ENCODE results near the gene MTREX.

Gene MTREX

GRCh38 chr5:55383254-55383653 lies 75.5 kb downstream of the MTREX start:
- DNase-seq (ENCODE audit: low spot score), result no peak

GRCh38 chr5:55384072-55384471 lies 76.3 kb downstream of the MTREX start:
- no peak for DNase-seq (ENCODE audit: low spot score)

- no peak for DNase-seq (ENCODE audit: low spot score)
Measured at GRCh38 chr5:55385227-55385626, 77.4 kb downstream of the MTREX start.

- DNase-seq (ENCODE audit: low spot score), result no peak
Measured at GRCh38 chr5:55385846-55386245, 78.1 kb downstream of the MTREX start.

GRCh38 chr5:55386356-55386755 lies 78.6 kb downstream of the MTREX start:
- no peak for DNase-seq (ENCODE audit: low spot score)

GRCh38 chr5:55387865-55388264 lies 80.1 kb downstream of the MTREX start:
- DNase-seq (ENCODE audit: low spot score), result no peak

GRCh38 chr5:55391707-55392106 lies 83.9 kb downstream of the MTREX start:
- DNase-seq (ENCODE audit: low spot score), result no peak

GRCh38 chr5:55392669-55393068 lies 84.9 kb downstream of the MTREX start:
- DNase-seq (ENCODE audit: low spot score), result no peak

- no peak for DNase-seq (ENCODE audit: low spot score)
Measured at GRCh38 chr5:55393501-55394175, 85.8 kb downstream of the MTREX start.

- no peak for DNase-seq (ENCODE audit: low spot score)
Measured at GRCh38 chr5:55402199-55402598, 94.4 kb downstream of the MTREX start.

- DNase-seq (ENCODE audit: low spot score), result no peak
Measured at GRCh38 chr5:55406292-55406691, 98.5 kb downstream of the MTREX start.

- no peak for DNase-seq (ENCODE audit: low spot score)
Measured at GRCh38 chr5:55407059-55407684, 99.4 kb downstream of the MTREX start.

GRCh38 chr5:55407984-55408383 lies 100.2 kb downstream of the MTREX start:
- no peak for DNase-seq (ENCODE audit: low spot score)

GRCh38 chr5:55409775-55410174 lies 102.0 kb downstream of the MTREX start:
- no peak for DNase-seq (ENCODE audit: low spot score)

GRCh38 chr5:55410845-55411244 lies 103.1 kb downstream of the MTREX start:
- DNase-seq (ENCODE audit: low spot score), result no peak

GRCh38 chr5:55411876-55412275 lies 104.1 kb downstream of the MTREX start:
- DNase-seq (ENCODE audit: low spot score), result no peak

- no peak for DNase-seq (ENCODE audit: low spot score)
Measured at GRCh38 chr5:55413644-55414043, 105.9 kb downstream of the MTREX start.

GRCh38 chr5:55415071-55415470 lies 107.3 kb downstream of the MTREX start:
- DNase-seq (ENCODE audit: low spot score), result no peak

- DNase-seq (ENCODE audit: low spot score), result no peak
Measured at GRCh38 chr5:55416306-55416705, 108.5 kb downstream of the MTREX start.

- no peak for DNase-seq (ENCODE audit: low spot score)
Measured at GRCh38 chr5:55418994-55419968, 111.5 kb downstream of the MTREX start.

- DNase-seq (ENCODE audit: low spot score), result no peak
Measured at GRCh38 chr5:55421074-55421529, 113.3 kb downstream of the MTREX start.

GRCh38 chr5:55426455-55426854 lies 118.7 kb downstream of the MTREX start:
- DNase-seq (ENCODE audit: low spot score), result no peak

GRCh38 chr5:55427157-55427556 lies 119.4 kb downstream of the MTREX start:
- DNase-seq (ENCODE audit: low spot score), result no peak

All from germinal center (tissue), 1 donor.